CD4-positive, alpha-beta T cell (primary cell): Measurements from ENCODE around the gene DCLK1. TPM values are rescaled to one million over a fixed set of nuclear protein-coding genes. Genes with fewer than 3 reads are reported as not detected.
"Not testable (repeated sequence)": the region's sequence is repeated elsewhere in the genome, so short reads cannot be mapped to it uniquely, and the experiment has no call there.

ENCODE experiments used
- ATAC-seq: fragments of 200-7000 bp; cut with Tn5 transposase; one replicate; pipeline ENCODE4 v1.10.0; 2022; ENCODE audit warnings: mild to moderate bottlenecking; ENCODE audit not compliant: poor library complexity
- CTCF ChIA-PET: fragments of 350-600 bp; sonication (Branson Sonifier 250); formaldehyde crosslinking; loops from one replicate; lab custom pipeline; 2021; ENCODE audit warnings: antibody characterized with exemption, inconsistent platforms; lab: Charles Lee
- POLR2A ChIA-PET: fragments of 350-600 bp; sonication (Branson Sonifier 250); formaldehyde crosslinking; loops from one replicate; lab custom pipeline; 2021; ENCODE audit warnings: antibody characterized with exemption, inconsistent platforms; lab: Charles Lee
- DNase-seq, 14 experiments: peaks; one replicate each; pipeline ENCODE4 v3.0.0-alpha.2; 2013 to 2020; ENCODE audit warnings: mixed read lengths in 2 of 14
- H3K27ac ChIP-seq, 2 donors: one replicate each; pipeline versions ENCODE4 v1.5.1 to v1.7.0; 2013; ENCODE audit warnings: low read length in 2 of 2, low read depth in 1 of 2, mild to moderate bottlenecking in 1 of 2
- H3K27me3 ChIP-seq, 2 experiments: 1 replicate in 1 of 2; 2 replicates in 1 of 2; pipeline versions ENCODE4 v1.6.1 to v1.7.0; 2013; ENCODE audit warnings: low read length in 2 of 2, control low read depth in 1 of 2, mild to moderate bottlenecking in 1 of 2, moderate library complexity in 1 of 2; ENCODE audit not compliant: insufficient read depth in 2 of 2, control insufficient read depth in 1 of 2
- H3K36me3 ChIP-seq: one replicate; pipeline ENCODE4 v1.6.1; 2013; ENCODE audit warnings: low read length, control low read depth; ENCODE audit not compliant: insufficient read depth
- H3K4me1 ChIP-seq: one replicate; pipeline ENCODE4 v1.6.1; 2013; ENCODE audit warnings: low read length, control low read depth; ENCODE audit not compliant: insufficient read depth
- H3K4me3 ChIP-seq: one replicate; pipeline ENCODE4 v1.5.1; 2013; ENCODE audit warnings: mild to moderate bottlenecking, low read length, moderate library complexity
- H3K9me3 ChIP-seq, 2 experiments: 1 replicate in 1 of 2; 2 replicates in 1 of 2; pipeline versions ENCODE4 v1.6.1 to v1.7.0; 2013; ENCODE audit warnings: low read length in 2 of 2, mild to moderate bottlenecking in 2 of 2, control low read depth in 1 of 2, moderate library complexity in 1 of 2; ENCODE audit not compliant: control insufficient read depth in 1 of 2, insufficient read depth in 1 of 2
- H3K27ac Mint-ChIP-seq: one replicate; pipeline ENCODE4 v1.8.0; 2020; ENCODE audit warnings: mixed read lengths
- H3K27me3 Mint-ChIP-seq: one replicate; pipeline ENCODE4 v1.8.0; 2021; ENCODE audit warnings: mixed read lengths
- H3K36me3 Mint-ChIP-seq: one replicate; pipeline ENCODE4 v1.8.0; 2021; ENCODE audit warnings: low read depth, mixed read lengths
- H3K4me1 Mint-ChIP-seq: one replicate; pipeline ENCODE4 v1.8.0; 2021; ENCODE audit warnings: low read depth, mixed read lengths
- H3K4me3 Mint-ChIP-seq: one replicate; pipeline ENCODE4 v1.8.0; 2020; ENCODE audit warnings: mild to moderate bottlenecking, mixed read lengths
- H3K9me3 Mint-ChIP-seq: one replicate; pipeline ENCODE4 v1.8.0; 2020; ENCODE audit warnings: mixed read lengths
- CTCF ChIP-seq: fragments of 200-600 bp; IDR thresholded peaks from one replicate; pipeline ENCODE4 v1.8.0; 2022; ENCODE audit warnings: antibody characterized with exemption, mild to moderate bottlenecking
- intact Hi-C, 2 experiments: fragments of 100-400 bp; cut with DNase I in 1 of 2; cut with micrococcal nuclease in 1 of 2; formaldehyde crosslinking; loops; one replicate each; pipeline versions ENCODE4 v1.15.1 to v1.9.0; 2023 to 2025; cut with DNase I, micrococcal nuclease
- total RNA-seq, 174 experiments: library from RNA in 2 of 174; stranded (reverse) in 2 of 174; gene quantifications; one replicate each; pipeline ENCODE4 v1.2.3 and lab custom pipeline; 2021 to 2026

The DCLK1 gene
- total RNA-seq, 2 experiments from 2014 or later = not detected

GRCh38 chr13:35978607-35979316 lies 152.4 kb downstream of the DCLK1 start:
- no peaks in the 10 kb centered on the region for H3K36me3 ChIP-seq
- TF ChIP-seq CTCF = peak; percentile 73
- H3K27me3 ChIP-seq = no peaks in the 10 kb centered on the region
- peak in 3 of 14 experiments; percentile 21 to 35 (median 27) for DNase-seq
- no peak overlapping the region for H3K27ac ChIP-seq
- peaks cover 2% of the 10 kb centered on the region for H3K9me3 Mint-ChIP-seq
- H3K36me3 Mint-ChIP-seq = no peaks in the 10 kb centered on the region
- no peaks in the 10 kb centered on the region for H3K4me1 Mint-ChIP-seq
- no peak overlapping the region for H3K27ac Mint-ChIP-seq
- ChIA-PET CTCF (no interaction called here), POLR2A (no interaction called here)
- no peak for ATAC-seq
- H3K27me3 Mint-ChIP-seq = no peaks in the 10 kb centered on the region
- intact Hi-C loops = no loop called here
- H3K4me1 ChIP-seq = no peaks in the 10 kb centered on the region
- no peak overlapping the region for H3K4me3 Mint-ChIP-seq
- no peak overlapping the region for H3K4me3 ChIP-seq
- peaks cover 0 to 10% of the 10 kb centered on the region in 2 experiments for H3K9me3 ChIP-seq

- H3K36me3 Mint-ChIP-seq = no peaks in the 10 kb centered on the region
- H3K27ac Mint-ChIP-seq = no peak overlapping the region
- H3K4me3 Mint-ChIP-seq = no peak overlapping the region
- no peak overlapping the region for H3K4me3 ChIP-seq
- ATAC-seq = no peak
- H3K27me3 Mint-ChIP-seq = no peaks in the 10 kb centered on the region
- no peak overlapping the region for H3K27ac ChIP-seq
- no peaks in the 10 kb centered on the region for H3K27me3 ChIP-seq
- no peaks in the 10 kb centered on the region for H3K36me3 ChIP-seq
- no peaks in the 10 kb centered on the region for H3K4me1 ChIP-seq
- H3K9me3 Mint-ChIP-seq = peaks cover 6% of the 10 kb centered on the region
- TF ChIP-seq CTCF = no peak
- no peak for DNase-seq
- ChIA-PET POLR2A (no interaction called here), CTCF (no interaction called here)
- intact Hi-C loops = no loop called here
- H3K9me3 ChIP-seq = peaks cover 0 to 10% of the 10 kb centered on the region in 2 experiments
- H3K4me1 Mint-ChIP-seq = no peaks in the 10 kb centered on the region
These were observed 154.1 kb downstream of the DCLK1 start for GRCh38 chr13:35977060-35977459.

GRCh38 chr13:35976126-35976525 lies 155.1 kb downstream of the DCLK1 start:
- Mint-ChIP-seq H3K27ac (no peak overlapping the region), H3K4me3 (no peak overlapping the region), H3K4me1 (no peaks in the 10 kb centered on the region), H3K9me3 (peaks cover 6% of the 10 kb centered on the region), H3K27me3 (no peaks in the 10 kb centered on the region), H3K36me3 (no peaks in the 10 kb centered on the region)
- Histone ChIP-seq H3K27ac (no peak overlapping the region), H3K4me3 (no peak overlapping the region), H3K4me1 (no peaks in the 10 kb centered on the region), H3K9me3 (peaks cover 0 to 10% of the 10 kb centered on the region in 2 experiments), H3K36me3 (no peaks in the 10 kb centered on the region), H3K27me3 (no peaks in the 10 kb centered on the region)
- DNase-seq = no peak
- ATAC-seq = no peak
- POLR2A ChIA-PET = no interaction called here
- no peak for TF ChIP-seq CTCF
- CTCF ChIA-PET = no interaction called here
- intact Hi-C loops = no loop called here

GRCh38 chr13:35966951-35967350 lies 164.2 kb downstream of the DCLK1 start:
- H3K36me3 ChIP-seq, H3K36me3 Mint-ChIP-seq, H3K27me3 ChIP-seq, ATAC-seq, POLR2A ChIA-PET, H3K4me3 Mint-ChIP-seq, DNase-seq, H3K27ac Mint-ChIP-seq, CTCF ChIA-PET, H3K27me3 Mint-ChIP-seq, H3K4me1 Mint-ChIP-seq, H3K4me3 ChIP-seq, intact Hi-C loops, H3K4me1 ChIP-seq, H3K9me3 ChIP-seq, H3K27ac ChIP-seq: not testable (repeated sequence)
- peaks cover 14% of the 10 kb centered on the region for H3K9me3 Mint-ChIP-seq
